ENCODE results near the gene PGLYRP1.

The PGLYRP1 gene

GRCh38 chr19:46040952-46041500 lies 18.2 kb upstream of the PGLYRP1 start, which contains the start of gene IGFL4 (continued):
- no peak for TF ChIP-seq ZNF274 (IDR thresholded peaks at IDR 0.05; ENCODE audit: low read length)
- TF ChIP-seq ZNF274 (tag by site-specific recombination; IDR thresholded peaks at IDR 0.05; ENCODE audit: borderline replicate concordance) = no peak
- TF ChIP-seq ZNF23 (tag by site-specific recombination; IDR thresholded peaks at IDR 0.05; ENCODE audit: borderline replicate concordance) = no peak
- no peak for TF ChIP-seq HIC1 (tag by site-specific recombination; IDR thresholded peaks at IDR 0.05)
- no peak for TF ChIP-seq ATF2 (tag by site-specific recombination; IDR thresholded peaks at IDR 0.05; ENCODE audit: low read depth)
- 0 out of 2 replicates have a peak, but pooled peaks have one; percentile 43 for TF ChIP-seq KLF16 (tag by site-specific recombination; IDR thresholded peaks at IDR 0.05)
- TF ChIP-seq ZNF335 (tag by site-specific recombination; conservative IDR thresholded peaks at IDR 0.05) = peak; percentile 32; the same call in 1 of the 2 replicates
- peak; percentile 53; the same call in 1 of the 2 replicates for TF ChIP-seq ZSCAN16 (tag by site-specific recombination; IDR thresholded peaks at IDR 0.05)
- TF ChIP-seq ZNF830 (tag by site-specific recombination; IDR thresholded peaks at IDR 0.05; ENCODE audit: low read depth) = no peak
- peak; percentile 22; the same call in 1 of the 2 replicates for TF ChIP-seq ZBTB8A (tag by site-specific recombination; IDR thresholded peaks at IDR 0.05)
- peak; percentile 64; the same call in 1 of the 2 replicates for TF ChIP-seq INSM2 (tag by site-specific recombination; IDR thresholded peaks at IDR 0.05)
- peak; percentile 89 for TF ChIP-seq KLF8 (tag by site-specific recombination; IDR thresholded peaks at IDR 0.05)
- TF ChIP-seq ZNF140 (tag by site-specific recombination; IDR thresholded peaks at IDR 0.05) = no peak
- TF ChIP-seq ZNF248 (tag by site-specific recombination; IDR thresholded peaks at IDR 0.05) = no peak
- no peak for TF ChIP-seq ZBTB7A (tag by site-specific recombination; IDR thresholded peaks at IDR 0.05; ENCODE audit: low read depth)
- TF ChIP-seq HOXA7 (CRISPR knock-in tag; IDR thresholded peaks at IDR 0.05; ENCODE audit: borderline replicate concordance) = no peak
- no peak for TF ChIP-seq ZNF214 (tag by site-specific recombination; IDR thresholded peaks at IDR 0.05; ENCODE audit: borderline replicate concordance)
- TF ChIP-seq SALL2 (tag by site-specific recombination; IDR thresholded peaks at IDR 0.05; ENCODE audit: borderline replicate concordance) = no peak
- no peak for TF ChIP-seq EGR2 (tag by site-specific recombination; IDR thresholded peaks at IDR 0.05; ENCODE audit: low read depth)
- TF ChIP-seq ZNF239 (tag by site-specific recombination; IDR thresholded peaks at IDR 0.05) = no peak
- no peak for TF ChIP-seq ZNF626 (tag by site-specific recombination; IDR thresholded peaks at IDR 0.05)
- 0 out of 2 replicates have a peak, but pooled peaks have one; percentile 42 for TF ChIP-seq ZNF600 (tag by site-specific recombination; IDR thresholded peaks at IDR 0.05)
- no peak for TF ChIP-seq ZNF555 (tag by site-specific recombination; conservative IDR thresholded peaks at IDR 0.05)
- TF ChIP-seq ZNF621 (tag by site-specific recombination; IDR thresholded peaks at IDR 0.05) = no peak
- no peak for TF ChIP-seq ZNF416 (tag by site-specific recombination; IDR thresholded peaks at IDR 0.05)
- TF ChIP-seq ZNF24 (tag by site-specific recombination; IDR thresholded peaks at IDR 0.05) = peak; percentile 64; the same call in 1 of the 2 replicates
- no peak; the same call in none of the 2 replicates for TF ChIP-seq ZNF610 (tag by site-specific recombination; IDR thresholded peaks at IDR 0.05; ENCODE audit: borderline replicate concordance)
- no peak for TF ChIP-seq ZNF701 (tag by site-specific recombination; IDR thresholded peaks at IDR 0.05)
- TF ChIP-seq ZNF514 (tag by site-specific recombination; IDR thresholded peaks at IDR 0.05) = no peak
- TF ChIP-seq OVOL3 (tag by site-specific recombination; IDR thresholded peaks at IDR 0.05) = no peak
- TF ChIP-seq TSHZ1 (tag by site-specific recombination; IDR thresholded peaks at IDR 0.05; ENCODE audit: borderline replicate concordance) = peak; percentile 30; the same call in 1 of the 2 replicates
- no peak for TF ChIP-seq ZNF169 (tag by site-specific recombination; IDR thresholded peaks at IDR 0.05)

Data from HEK293 (cell line).